GM12891 (cell line): ENCODE results near the gene TTC28.

ENCODE experiments used
- POLR2A ChIP-seq: IDR thresholded peaks from 2 replicates; pipeline ENCODE4 v1.6.1; 2011; ENCODE audit warnings: low read depth, low read length, control low read depth
- POLR2AphosphoS5 ChIP-seq: IDR thresholded peaks from 2 replicates; pipeline ENCODE4 v1.6.1; 2011; ENCODE audit warnings: low read depth, low read length, control low read depth
- POU2F2 ChIP-seq: IDR thresholded peaks from 2 replicates; pipeline ENCODE4 v1.6.1; 2011; ENCODE audit warnings: low read depth, mild to moderate bottlenecking, control low read depth, low read length, moderate library complexity
- SPI1 ChIP-seq: IDR thresholded peaks from 2 replicates; pipeline ENCODE4 v1.6.1; 2011; ENCODE audit warnings: low read depth, low read length, control low read depth
- TAF1 ChIP-seq: IDR thresholded peaks from 2 replicates; pipeline ENCODE4 v1.6.1; 2011; ENCODE audit warnings: low read depth, low read length, control low read depth

GRCh38 chr22:28710576-28711191 lies 31.0 kb upstream of the TTC28 start:
- TF ChIP-seq TAF1 = no peak
- TF ChIP-seq POLR2A = no peak
- no peak for TF ChIP-seq POLR2AphosphoS5
- no peak for TF ChIP-seq SPI1
- no peak for TF ChIP-seq POU2F2
